GM12864 (cell line): ENCODE results near the gene EIF3K.

ENCODE experiments used
- DNase-seq: peaks from one replicate; pipeline ENCODE4 v3.0.0-alpha.2; 2011; ENCODE audit warnings: low read depth
- H3K4me3 ChIP-seq: 2 replicates; pipeline ENCODE4 v1.5.1; 2011; ENCODE audit warnings: mild to moderate bottlenecking, low read depth, low read length, control low read depth
- CTCF ChIP-seq: IDR thresholded peaks from 2 replicates; pipeline ENCODE4 v1.5.1; 2011; ENCODE audit warnings: low read depth, mild to moderate bottlenecking, moderate library complexity, low read length, control low read depth, inconsistent platforms; ENCODE audit errors: missing control alignments

The EIF3K gene

GRCh38 chr19:38669552-38669951 is 50.6 kb downstream of the EIF3K start:
- TF ChIP-seq CTCF = no peak
- H3K4me3 ChIP-seq = no peak overlapping the region
- no peak for DNase-seq

GRCh38 chr19:38670921-38671398 is 52.0 kb downstream of the EIF3K start:
- TF ChIP-seq CTCF = no peak
- DNase-seq = no peak
- no peak overlapping the region for H3K4me3 ChIP-seq

- no peak for DNase-seq
- no peak for TF ChIP-seq CTCF
- H3K4me3 ChIP-seq = no peak overlapping the region
Observed at GRCh38 chr19:38671654-38672053, 52.7 kb downstream of the EIF3K start.

GRCh38 chr19:38673030-38673429 is 54.0 kb downstream of the EIF3K start:
- no peak overlapping the region for H3K4me3 ChIP-seq
- no peak for DNase-seq
- TF ChIP-seq CTCF = no peak

DNA sequence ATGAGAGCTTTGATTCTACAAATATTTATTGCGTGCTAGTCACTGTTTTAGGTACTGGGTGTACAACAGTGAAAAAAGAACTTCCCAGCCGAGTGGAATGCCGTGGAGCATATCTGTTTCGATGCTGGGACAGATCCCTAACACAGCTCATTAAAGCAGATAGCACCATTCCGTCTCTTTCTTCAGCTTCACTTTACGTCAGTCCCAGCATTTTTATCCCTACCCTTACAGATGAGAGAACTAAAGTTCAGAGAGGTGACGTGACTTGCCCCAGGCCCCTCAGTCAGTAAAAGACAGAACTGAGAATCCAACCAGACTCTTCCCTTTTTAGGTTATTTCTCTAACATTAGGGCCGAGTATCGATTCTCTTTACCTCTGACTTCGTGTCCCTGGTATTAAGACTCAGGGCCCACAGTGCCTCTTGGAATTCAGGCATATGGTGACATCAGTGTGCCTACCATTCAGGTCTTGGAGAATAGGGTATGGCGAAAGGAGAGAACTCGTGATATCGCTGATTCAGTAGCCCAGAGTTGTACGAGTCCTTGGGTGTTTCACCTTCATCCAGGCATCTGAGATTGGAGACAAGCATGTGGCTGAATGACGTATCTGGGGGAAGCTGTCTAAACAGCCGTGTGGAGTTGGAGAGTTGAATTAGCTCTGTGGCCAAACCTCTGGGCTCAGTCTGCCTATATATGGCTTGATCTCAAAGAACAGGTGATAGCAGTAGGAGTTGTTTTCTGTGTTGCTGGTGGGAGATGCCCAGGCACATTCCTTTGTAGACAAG is 55.6 kb downstream of the EIF3K start:
- DNase-seq = no peak
- no peak overlapping the region for H3K4me3 ChIP-seq
- no peak for TF ChIP-seq CTCF

DNA sequence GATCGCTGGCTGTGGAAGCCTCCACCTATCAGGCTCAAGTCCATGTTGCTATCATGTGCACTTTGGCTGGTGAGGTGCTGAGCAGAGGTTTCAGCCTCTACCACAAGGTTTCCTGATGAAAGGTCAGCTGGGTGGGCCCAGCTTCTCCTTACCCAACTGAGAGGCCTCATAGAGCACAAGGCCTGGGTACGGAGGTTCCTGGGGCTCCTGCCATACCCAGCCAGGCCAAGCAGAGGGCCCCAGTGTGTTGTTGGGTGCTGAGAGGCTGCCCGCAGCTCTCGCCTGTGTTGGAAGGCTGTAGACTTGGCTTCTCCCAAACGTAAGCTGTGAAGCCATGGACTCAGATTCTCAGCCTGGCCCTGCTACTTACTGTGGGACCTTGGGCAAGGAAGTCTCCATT is 56.6 kb downstream of the EIF3K start:
- DNase-seq = no peak
- no peak overlapping the region for H3K4me3 ChIP-seq
- no peak for TF ChIP-seq CTCF
